CD4-positive, alpha-beta T cell treated with Interleukin-4 for 1 hour (primary cell): ENCODE data around the gene SLC22A1.
"Not testable (repeated sequence)": the region's sequence is repeated elsewhere in the genome, so short reads cannot be mapped to it uniquely, and the experiment has no call there.

Experiments used
- DNase-seq, 2 donors: peaks; one replicate each; pipeline ENCODE4 v3.0.0-alpha.2; 2020 to 2022

Gene SLC22A1

GRCh38 chr6:160095146-160095845 lies 26.3 kb upstream of the SLC22A1 start:
- DNase-seq, result no peak

GRCh38 chr6:160101277-160102205 lies 20.1 kb upstream of the SLC22A1 start:
- no peak for DNase-seq

GRCh38 chr6:160102399-160102798 lies 19.2 kb upstream of the SLC22A1 start:
- DNase-seq, result no peak

GRCh38 chr6:160102956-160103824 lies 18.4 kb upstream of the SLC22A1 start:
- DNase-seq, result peak in 1 of 2 donors; percentile 27

GRCh38 chr6:160103825-160104100 lies 17.9 kb upstream of the SLC22A1 start:
- no peak for DNase-seq

GRCh38 chr6:160104821-160105517 lies 16.6 kb upstream of the SLC22A1 start:
- DNase-seq, result no peak

- no peak for DNase-seq
Observed at GRCh38 chr6:160106010-160106409, 15.6 kb upstream of the SLC22A1 start.

- DNase-seq, result no peak
Observed at GRCh38 chr6:160106701-160107100, 14.9 kb upstream of the SLC22A1 start.

- no peak for DNase-seq
Observed at GRCh38 chr6:160108077-160108476, 13.5 kb upstream of the SLC22A1 start.

- no peak for DNase-seq
Observed at GRCh38 chr6:160110586-160111123, 11.0 kb upstream of the SLC22A1 start.

GRCh38 chr6:160111806-160112205 lies 9.8 kb upstream of the SLC22A1 start:
- no peak for DNase-seq

GRCh38 chr6:160112628-160113299 lies 8.9 kb upstream of the SLC22A1 start:
- no peak for DNase-seq

GRCh38 chr6:160114536-160114935 lies 7.1 kb upstream of the SLC22A1 start:
- not testable (repeated sequence) for DNase-seq

GRCh38 chr6:160115421-160115820 lies 6.2 kb upstream of the SLC22A1 start:
- no peak for DNase-seq

- no peak for DNase-seq
Observed at GRCh38 chr6:160116411-160116810, 5.2 kb upstream of the SLC22A1 start.

- DNase-seq, result no peak
Observed at GRCh38 chr6:160117137-160117536, 4.5 kb upstream of the SLC22A1 start.

GRCh38 chr6:160118620-160119229 lies 2.9 kb upstream of the SLC22A1 start:
- no peak for DNase-seq

- no peak for DNase-seq
Observed at GRCh38 chr6:160120087-160120486, 1.5 kb upstream of the SLC22A1 start.

GRCh38 chr6:160121981-160122380 lies 366 bp downstream of the SLC22A1 start:
- no peak for DNase-seq

GRCh38 chr6:160122744-160123143 lies 1.1 kb downstream of the SLC22A1 start:
- no peak for DNase-seq

GRCh38 chr6:160124007-160124406 lies 2.4 kb downstream of the SLC22A1 start:
- DNase-seq, result no peak
